DMS79 (cell line): ENCODE results near the gene S100A14.
"Not testable (repeated sequence)": the region's sequence is repeated elsewhere in the genome, so short reads cannot be mapped to it uniquely, and the experiment has no call there.

Experiments used
- DNase-seq: peaks from one replicate; lab custom pipeline; 2025; lab: John Stamatoyannopoulos, UW

Gene S100A14

DNA sequence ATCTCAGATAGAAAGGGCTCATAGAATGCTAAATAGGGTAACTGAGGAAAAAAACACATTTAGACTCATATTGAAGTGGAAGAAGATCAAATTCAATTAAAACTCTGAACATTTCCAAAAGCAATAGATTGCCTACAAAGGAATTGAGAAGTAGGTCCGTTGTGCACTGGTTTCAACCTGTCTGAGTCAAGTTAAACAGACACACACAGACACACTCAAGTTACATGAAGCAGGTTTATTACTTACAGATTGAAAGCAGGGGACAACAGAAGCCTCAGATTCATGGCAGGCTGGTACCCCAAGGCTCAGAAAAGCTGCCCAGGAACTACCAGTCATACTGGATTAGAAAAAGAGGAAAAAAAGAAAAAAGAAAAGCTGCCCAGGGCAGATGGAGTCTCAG lies 29.8 kb downstream of the S100A14 start:
- DNase-seq = no peak

DNA sequence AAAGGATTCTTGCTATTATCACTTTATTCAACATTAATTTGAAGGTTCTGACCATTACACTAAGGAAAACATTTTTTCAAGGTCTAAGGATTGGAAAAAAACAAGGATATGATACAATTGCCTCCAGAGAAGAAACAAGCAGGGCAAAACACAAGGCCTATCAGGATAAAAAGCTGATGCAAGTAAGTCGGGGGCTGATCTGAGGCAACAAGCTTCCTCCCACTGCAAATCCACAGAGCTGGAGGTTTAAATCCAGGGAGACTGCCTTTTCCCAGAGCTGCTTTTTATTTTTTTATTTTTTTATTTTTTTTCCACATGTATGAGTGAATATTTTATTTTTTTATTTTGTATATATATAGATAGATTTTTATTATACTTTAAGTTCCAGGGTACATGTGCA lies 31.1 kb downstream of the S100A14 start:
- no peak for DNase-seq

DNA sequence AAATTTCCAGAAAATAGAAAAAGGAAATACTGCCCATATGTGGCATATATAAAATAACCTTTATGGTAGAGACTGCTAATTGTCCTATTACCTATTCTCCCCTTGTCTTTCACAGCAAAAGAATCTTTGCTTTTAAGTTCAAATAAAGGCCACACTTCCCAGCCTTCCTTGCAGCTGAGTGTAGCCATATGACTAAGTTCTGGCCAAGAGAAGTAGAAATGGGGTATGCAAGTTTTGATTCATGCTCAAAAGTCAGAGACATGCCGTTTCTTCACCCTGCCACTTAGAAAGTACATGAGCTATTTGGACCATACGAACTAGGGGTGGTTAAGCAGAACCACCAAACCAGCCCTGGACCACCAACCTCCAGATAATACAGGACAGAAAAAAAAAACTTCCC lies 32.1 kb downstream of the S100A14 start:
- no peak for DNase-seq

DNA sequence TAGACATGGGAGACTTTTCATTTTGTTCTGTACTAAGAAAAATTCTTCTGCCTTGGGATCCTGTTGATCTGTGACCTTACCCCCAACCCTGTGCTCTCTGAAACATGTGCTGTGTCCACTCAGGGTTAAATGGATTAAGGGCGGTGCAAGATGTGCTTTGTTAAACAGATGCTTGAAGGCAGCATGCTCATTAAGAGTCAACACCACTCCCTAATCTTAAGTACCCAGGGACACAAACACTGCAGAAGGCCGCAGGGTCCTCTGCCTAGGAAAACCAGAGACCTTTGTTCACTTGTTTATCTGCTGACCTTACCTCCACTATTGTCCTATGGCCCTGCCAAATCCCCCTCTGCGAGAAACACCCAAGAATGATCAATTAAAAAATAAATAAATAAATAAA lies 32.6 kb downstream of the S100A14 start:
- not testable (repeated sequence) for DNase-seq

DNA sequence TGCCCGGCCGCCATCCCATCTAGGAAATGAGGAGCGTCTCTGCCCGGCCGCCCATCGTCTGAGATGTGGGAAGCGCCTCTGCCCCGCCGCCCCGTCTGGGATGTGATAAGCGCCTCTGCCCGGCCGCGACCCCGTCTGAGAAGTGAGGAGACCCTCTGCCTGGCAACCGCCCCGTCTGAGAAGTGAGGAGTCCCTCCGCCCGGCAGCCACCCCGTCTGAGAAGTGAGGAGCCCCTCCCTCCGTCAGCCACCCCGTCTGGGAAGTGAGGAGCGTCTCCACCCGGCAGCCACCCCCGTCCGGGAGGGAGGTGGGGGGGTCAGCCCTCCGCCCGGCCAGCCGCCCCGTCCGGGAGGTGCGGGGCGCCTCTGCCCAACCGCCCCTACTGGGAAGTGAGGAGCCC lies 33.3 kb downstream of the S100A14 start:
- not testable (repeated sequence) for DNase-seq

DNA sequence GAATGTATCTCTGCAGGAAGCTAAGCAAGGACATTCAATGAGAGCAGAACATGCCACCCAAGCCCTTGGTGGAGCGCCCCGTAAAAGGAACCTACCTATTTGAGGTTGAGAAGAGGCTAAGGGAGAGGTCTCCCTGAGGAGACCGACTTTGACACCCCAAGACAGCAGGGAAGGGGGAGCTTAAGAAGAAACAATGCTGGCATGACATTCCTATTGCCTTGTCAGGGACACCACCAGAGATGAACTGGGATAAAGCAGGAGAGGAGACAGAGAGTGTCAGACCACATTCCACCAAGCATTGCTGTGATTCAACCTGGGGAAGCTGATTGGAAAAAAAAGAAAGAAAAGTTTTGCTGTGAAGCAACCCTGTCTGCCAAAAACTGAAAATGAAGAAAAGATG lies 37.2 kb downstream of the S100A14 start:
- DNase-seq = no peak

DNA sequence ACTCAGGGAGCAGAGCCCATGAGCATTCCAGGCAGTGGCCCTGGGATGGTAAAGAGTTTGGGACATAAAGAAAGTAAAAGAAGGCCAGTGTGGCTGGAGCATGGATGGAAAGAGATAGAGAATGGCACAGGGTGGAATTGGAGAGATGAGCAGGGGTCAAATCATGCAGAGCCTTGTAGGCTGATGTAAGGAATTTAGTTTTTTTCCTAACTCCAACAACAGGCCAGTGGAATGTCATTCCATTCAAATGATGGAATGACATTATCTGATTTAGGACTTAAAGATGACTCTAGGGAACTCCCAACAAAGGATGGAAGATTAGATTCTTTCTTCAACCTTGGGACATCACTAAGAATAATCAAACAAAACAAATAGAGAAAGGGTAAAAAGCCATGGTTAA lies 37.6 kb downstream of the S100A14 start:
- DNase-seq = no peak

DNA sequence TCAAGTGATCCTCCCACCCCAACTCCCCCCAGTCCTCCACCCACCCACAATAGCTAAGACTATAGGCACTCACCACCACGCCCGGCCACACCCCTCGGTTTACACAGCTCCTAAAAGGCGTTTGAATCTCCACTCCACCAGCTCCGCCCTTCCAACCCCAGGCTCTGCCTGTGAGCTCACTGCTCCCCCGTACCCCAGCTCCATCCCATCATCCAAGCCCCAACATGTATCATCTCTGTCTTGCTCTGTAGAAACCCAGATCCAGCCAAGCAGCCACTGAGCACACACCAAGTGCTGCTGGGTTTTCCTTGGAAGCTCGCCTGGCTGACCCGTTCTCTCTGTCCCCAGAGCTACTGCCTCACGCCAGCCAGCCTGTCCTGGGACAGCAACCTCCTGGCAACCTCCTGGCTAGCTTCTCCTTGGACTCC lies 38.5 kb downstream of the S100A14 start:
- DNase-seq = no peak

DNA sequence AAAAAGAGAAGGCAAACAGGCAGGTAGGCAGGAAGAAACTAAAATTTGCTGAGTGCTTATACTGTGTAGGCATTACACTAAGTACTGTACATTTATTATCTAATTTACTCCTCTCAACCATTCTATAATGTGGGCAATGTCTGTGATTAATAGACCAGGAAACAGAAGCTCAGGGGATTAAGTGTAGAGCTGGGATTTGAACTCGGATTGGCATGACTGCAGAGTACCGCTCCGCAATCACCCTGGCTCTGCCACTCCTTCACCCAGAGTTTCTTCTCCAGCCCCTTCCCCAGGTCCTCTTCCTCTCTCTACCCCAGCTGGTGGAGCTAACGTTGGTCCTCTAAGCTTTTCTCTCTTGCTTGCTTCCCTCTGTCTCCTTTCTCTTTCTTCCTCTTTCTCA lies 39.0 kb downstream of the S100A14 start:
- DNase-seq = no peak

DNA sequence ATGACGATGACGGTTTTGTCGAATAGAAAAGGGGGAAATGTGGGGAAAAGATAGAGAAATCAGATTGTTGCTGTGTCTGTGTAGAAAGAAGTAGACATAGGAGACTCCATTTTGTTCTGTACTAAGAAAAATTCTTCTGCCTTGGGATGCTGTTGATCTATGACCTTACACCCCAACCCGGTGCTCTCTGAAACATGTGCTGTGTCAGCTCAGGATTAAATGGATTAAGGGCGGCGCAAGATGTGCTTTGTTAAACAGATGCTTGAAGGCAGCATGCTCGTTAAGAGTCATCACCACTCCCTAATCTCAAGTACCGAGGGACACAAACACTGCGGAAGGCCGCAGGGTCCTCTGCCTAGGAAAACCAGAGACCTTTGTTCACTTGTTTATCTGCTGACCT lies 40.6 kb downstream of the S100A14 start:
- DNase-seq = not testable (repeated sequence)

DNA sequence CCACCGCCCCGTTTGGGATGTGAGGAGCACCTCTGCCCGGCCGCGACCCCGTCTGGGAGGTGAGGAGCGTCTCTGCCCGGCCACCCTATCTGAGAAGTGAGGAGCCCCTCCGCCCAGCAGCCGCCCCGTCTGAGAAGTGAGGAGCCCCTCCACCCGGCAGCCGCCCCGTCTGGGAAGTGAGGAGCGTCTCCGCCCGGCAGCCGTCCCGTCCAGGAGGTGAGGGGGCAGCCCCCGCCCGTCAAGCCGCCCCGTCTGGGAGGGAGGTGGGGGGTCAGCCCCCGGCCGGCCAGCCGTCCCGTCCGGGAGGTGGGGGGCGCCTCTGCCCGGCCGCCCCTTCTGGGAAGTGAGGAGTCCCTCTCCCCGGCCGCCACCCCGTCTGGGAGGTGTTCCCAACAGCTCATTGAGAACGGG lies 41.0 kb downstream of the S100A14 start:
- DNase-seq = not testable (repeated sequence)

DNA sequence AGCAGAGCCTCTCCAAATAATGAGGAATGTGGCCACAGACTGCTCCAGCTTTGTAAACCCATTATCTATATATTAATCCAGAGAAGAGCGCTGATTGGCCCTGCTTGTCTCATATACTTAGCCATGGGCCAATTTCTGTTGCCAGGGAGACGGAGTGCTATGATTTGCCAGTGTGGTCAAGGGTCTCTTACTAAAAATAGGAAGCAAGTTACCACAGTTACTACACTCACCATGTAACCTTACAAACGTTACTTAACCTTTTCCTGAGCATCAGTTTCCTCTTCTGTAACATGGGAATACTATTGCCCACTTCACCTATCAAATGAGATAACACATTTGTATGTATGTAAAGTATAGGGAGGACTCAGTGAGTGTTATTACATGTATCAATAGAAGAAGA lies 42.8 kb downstream of the S100A14 start:
- DNase-seq = no peak

DNA sequence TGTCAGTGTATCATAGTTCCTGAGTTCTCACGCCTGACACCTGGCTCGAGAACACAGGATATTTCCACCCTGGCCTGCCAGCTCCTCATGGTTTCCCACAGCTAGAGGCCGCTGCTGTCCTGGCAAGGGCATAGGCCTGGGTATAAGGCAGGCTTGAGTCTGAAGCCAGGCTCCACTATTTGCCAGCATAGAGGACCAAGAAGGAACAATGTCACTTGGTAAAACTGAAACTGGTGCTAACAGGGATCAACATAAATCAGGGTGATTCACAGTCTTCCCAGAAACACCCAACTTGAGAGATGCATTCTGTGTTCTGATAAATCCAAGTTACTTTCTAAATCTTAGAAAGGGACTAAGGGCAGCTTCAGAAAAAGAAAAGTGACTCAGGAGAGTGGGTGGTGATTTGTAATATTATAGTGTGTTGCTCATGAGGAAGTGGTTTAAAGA lies 43.5 kb downstream of the S100A14 start:
- no peak for DNase-seq

DNA sequence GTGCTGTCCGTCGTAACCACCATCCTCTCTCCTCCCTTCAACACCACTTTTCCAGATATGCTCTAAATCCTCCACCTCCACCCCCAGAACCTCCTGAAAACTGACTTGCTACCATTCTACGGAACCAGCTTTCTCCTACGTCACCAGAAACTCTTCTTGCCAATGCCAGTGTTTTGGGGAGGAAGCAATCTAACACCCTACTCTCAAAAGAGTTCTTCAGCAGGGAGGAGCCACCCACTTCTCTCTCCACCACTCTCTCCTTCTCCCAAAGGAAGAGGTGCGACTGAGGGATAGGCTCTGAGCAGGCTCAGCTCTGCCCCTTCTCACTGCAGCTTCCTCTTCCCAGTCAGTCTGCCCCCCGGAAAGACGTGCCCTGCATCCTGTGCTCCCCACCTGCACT lies 44.4 kb downstream of the S100A14 start:
- DNase-seq = no peak

DNA sequence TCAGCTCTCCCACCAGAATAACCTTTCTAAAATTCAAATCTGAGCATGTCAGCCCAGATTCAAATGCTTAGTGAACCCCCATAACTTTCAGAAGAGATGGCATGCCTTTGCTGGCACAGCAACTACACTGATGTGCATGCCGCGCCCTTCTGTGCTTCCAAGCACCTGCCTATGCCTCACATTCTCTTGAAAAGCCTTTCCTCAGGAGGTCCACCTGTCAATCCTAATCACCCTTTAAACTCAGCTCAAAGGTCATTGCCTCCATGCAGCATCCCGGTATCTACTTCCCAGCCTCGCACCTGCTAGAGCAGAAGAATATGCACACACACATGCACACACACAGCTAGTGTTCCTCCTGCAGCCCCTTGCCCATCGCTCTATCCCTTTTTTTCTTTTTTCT lies 45.3 kb downstream of the S100A14 start:
- DNase-seq = no peak

DNA sequence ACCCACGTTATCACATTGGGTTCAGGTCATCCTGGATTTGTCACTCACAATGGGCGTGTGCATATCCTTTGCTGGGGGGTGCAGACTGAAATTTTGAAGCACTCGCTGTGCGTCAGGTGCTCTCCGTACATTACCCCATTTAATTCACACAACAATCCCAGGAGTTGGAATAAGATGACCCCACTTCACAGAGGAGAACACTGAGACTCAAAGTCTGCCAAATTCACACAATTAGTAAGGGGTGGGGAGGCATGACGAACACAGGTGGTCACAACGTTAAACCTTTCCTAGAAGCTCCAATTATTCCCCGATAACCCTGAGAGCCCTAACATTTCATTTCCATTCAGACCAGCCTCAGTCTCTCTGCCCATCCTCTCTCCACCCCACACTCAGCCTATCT lies 46.7 kb downstream of the S100A14 start:
- DNase-seq = no peak

DNA sequence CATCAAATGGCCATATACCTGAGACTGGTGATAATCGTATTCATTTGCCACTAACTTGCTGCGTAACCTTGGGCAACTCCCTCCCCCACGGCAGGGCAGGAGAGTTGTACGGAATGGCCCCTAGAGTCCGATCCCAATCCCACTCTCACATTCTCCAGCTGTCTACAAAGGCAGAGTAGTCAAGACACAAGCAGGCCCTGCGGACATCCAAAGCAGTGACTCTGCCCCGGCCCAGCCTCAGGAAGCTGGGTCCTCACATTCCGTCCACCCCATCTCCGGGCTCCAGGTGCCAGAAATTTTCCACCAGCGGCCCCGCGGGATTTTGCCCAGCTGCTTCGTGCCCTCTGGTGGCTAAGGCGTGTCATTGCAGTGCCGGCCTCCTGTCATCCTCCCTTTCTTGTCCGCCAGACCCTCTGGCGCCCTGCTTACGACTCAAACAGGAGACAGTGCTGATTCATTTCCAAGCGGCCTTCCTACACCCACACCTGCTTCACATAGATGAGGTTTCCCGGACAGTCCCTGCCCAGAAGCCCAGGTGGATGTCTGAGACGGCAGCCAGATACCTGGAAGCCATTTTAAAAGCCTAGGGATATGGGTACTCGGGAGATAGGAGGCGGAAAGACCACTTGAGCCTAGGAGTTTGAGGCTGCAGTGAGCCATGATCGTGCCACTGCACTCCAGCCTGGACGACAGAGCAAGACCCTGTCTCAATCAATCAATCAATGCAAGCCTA lies 47.6 kb downstream of the S100A14 start:
- DNase-seq = peak; percentile 91

DNA sequence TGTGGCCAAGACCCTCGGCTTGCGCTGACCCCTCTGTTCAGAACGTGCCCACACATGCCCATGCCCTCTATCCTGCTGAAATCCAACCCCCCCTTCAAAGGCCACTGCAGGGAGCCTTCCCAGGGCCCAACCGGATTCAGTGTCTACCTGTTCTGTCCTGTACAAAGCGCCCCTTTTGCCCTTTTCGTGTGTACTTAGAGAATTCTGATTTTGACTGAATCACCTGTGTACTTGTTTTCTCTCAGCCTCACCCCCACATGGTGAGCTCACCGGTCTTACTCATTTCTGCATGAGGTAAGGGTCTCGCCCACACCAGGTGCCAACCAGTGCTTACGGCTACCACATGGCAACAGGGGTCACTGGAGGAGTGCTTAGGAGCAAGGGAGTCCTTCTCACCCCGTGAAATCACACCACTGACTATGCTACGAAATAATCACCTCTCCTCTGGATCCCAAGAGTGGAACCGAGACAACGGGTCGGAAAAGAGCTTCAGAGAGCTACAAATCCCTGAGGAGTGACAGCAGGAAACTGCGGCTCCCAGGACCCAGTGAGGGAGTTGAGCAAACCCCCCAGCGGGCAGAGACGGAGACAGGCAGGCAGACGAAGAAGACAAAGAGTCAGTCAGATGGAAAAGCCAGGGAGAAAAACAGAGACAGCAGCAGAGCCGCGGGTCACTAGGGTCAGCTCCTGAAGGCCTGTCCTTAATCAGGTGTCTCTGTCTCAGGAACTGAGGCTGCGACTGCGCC lies 48.3 kb downstream of the S100A14 start:
- no peak for DNase-seq

DNA sequence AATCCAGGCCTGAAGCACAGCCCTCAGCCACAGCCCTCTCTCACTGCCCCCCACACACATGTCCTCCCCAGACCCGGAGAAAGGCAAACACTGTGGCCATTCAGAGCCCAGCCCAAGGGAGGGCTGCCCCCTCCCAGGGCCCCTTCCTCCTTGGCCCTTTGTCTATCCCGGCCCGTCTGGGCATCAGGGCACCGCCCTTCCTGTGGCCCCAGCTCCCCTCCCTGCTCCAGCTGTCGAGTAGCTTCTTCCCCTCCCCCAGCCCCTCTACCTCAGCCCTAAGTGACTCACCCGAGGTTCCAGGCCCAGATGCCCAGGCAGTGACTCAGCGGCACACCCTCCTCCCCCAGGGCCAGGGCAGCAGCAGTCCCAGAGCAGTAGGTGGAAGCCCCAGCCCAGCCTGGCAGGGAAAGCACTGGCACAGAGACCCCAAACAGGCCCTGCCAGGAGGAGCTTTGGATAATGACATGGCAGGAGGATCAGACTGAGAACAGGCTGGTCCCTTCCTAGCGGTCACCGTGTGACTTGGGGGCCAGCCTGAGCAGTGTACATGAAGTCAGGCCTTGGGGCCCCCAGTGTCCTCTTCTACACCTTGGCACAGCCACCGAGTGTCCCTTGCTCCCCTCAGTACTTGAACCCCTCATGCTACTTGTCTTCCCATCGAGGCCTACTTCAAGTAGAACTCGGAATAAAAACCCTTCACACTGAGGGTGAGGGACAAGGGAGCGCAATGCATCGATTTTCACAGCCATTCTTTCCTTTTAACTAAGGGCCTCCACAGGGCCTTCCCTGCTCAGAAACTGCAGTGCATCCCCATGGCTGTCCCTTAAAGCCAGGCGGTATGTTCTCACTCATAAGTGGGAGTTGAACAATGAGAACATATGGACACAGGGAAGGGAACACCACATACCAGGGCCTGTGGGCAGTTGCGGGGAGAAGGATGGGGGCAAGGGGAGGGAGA lies 49.4 kb downstream of the S100A14 start:
- peak; percentile 84 for DNase-seq

DNA sequence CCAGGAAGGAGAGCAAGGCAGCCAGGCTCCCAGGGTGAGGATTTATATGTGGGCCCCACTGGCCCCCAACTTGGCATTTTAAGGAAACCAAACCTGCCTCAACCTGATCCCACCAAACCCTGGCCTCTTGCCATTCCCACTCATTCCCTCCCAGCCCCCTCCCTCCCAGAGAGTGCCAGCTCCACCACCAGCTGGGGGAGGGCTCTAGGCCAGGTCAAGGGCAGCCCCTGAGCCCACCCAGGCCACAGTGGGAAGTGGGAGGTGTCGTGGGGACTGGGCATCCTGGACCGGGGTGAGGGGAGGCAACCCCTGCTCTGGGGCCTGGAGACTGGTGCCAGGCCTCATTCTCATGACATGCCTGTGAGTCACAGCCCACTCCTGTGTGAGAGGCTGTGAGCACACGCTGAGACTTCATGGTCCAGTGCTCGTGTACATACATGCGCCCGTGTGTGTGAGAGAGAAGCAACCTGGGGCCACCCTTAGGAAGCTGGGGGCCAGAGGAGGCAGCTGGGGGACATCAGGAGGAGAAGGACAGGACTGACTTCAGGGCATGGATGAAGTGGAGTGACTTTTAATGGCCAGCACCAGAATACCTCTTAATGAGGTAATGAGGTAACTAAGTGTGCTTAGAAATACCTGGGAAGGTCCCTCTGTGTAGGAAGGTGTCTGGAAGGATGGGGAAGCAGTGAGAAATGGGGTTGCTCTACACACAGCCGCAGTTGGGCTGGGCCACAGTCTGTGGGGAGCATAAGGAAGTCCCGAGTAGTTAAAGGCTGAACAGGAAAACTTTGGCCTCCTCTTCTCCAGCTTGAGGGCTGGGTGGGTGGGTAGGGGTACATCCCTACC lies 50.4 kb downstream of the S100A14 start, which contains the start of gene S100A2:
Gene S100A2 (minus strand): TSS at position 316 of the 846 bp plus-strand sequence. CDS start 1,967 bp downstream, outside the sequence.
- peak; percentile 89 for DNase-seq
